Endothelial cell of umbilical vein (primary cell): ENCODE results near the gene KCNN3.

Source experiments
- CTCF ChIP-seq, 2 donors: IDR thresholded peaks; 1 replicate in 1 of 2; 2 replicates in 1 of 2; pipeline ENCODE4 v1.5.1; 2011; ENCODE audit warnings: low read length in 2 of 2, mild to moderate bottlenecking in 2 of 2, moderate library complexity in 2 of 2, control low read depth in 1 of 2, inconsistent platforms in 1 of 2, low read depth in 1 of 2; ENCODE audit not compliant: insufficient read depth in 1 of 2; ENCODE audit errors: extremely low read depth in 1 of 2
- EZH2 ChIP-seq: IDR thresholded peaks from 2 replicates; pipeline ENCODE4 v1.6.1; 2012; ENCODE audit warnings: borderline replicate concordance, low read depth, mild to moderate bottlenecking, moderate library complexity, low read length, inconsistent platforms; ENCODE audit not compliant: severe bottlenecking
- JUN ChIP-seq: IDR thresholded peaks from 2 replicates; pipeline ENCODE4 v1.6.1; 2011; ENCODE audit warnings: borderline replicate concordance, low read depth; ENCODE audit not compliant: insufficient read length, insufficient read depth
- MAX ChIP-seq: IDR thresholded peaks from 2 replicates; pipeline ENCODE4 v1.6.1; 2011; ENCODE audit not compliant: insufficient read depth, insufficient read length
- MYC ChIP-seq: IDR thresholded peaks from one replicate; pipeline ENCODE4 v1.6.1; 2011; ENCODE audit warnings: mild to moderate bottlenecking, low read depth, low read length
- POLR2A ChIP-seq: IDR thresholded peaks from 2 replicates; pipeline ENCODE4 v1.6.1; 2012; ENCODE audit warnings: low read depth, mild to moderate bottlenecking, control low read depth, low read length
- POLR2AphosphoS5 ChIP-seq: IDR thresholded peaks from 2 replicates; pipeline ENCODE4 v1.6.1; 2012; ENCODE audit warnings: low read depth, mild to moderate bottlenecking, control low read depth, low read length, moderate library complexity; ENCODE audit not compliant: insufficient read depth

- TF ChIP-seq CTCF (IDR thresholded peaks at IDR 0.05; ENCODE audit: extremely low read depth in 1 of 2, insufficient read depth in 1 of 2, low read depth in 1 of 2, low read length in 2 of 2) (no peak), POLR2A (no peak), POLR2AphosphoS5 (no peak), JUN (no peak), EZH2 (no peak), MAX (no peak), MYC (no peak)
Observed at GRCh38 chr1:154829062-154829461, 41.0 kb downstream of the KCNN3 start.
